ENCODE data around the gene EPB41L4B. TPM values are rescaled to one million over a fixed set of nuclear protein-coding genes. Genes with fewer than 3 reads are reported as not detected.

EPB41L4B gene
- total RNA-seq, 4 donors from 2014 or later: under 0.01 to 3.9 (median 1.5) TPM

DNA sequence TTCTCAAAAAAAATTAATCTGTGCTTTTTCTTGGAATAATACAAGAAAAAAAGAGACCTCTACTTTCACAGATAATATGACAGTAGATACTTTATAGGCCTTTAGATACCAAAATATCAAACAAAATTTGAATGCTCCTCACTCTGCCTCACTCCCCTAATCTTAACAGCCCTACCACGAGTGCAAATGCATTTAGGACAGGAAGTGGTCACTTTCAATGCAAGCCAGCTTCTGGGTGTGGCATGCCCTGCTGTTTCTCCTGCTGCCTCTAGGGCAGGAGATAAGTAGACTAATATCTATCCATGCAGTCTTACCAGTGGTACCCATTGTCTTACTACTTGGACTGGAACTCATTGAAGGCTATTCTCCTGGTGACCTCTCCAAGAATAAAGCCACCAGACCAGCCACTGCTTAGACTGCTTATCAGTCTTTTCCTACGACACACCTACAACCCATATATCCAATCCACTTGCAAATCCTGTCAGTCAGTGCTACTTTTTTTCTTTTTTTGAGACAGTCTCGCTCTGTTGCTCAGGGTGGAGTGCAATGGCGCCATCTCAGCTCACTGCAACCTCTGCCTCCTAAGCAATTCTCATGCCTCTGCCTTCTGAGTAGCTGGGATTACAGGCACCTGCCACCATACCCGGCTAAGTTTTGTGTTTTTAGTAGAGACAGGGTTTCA, 176.8 kb downstream of the EPB41L4B start:
- TF ChIP-seq CTCF (IDR thresholded peaks at IDR 0.05) (no peak), POLR2A (IDR thresholded peaks at IDR 0.05) (no peak)
- H3K27me3 ChIP-seq: no peaks in the 10 kb centered on the region

DNA sequence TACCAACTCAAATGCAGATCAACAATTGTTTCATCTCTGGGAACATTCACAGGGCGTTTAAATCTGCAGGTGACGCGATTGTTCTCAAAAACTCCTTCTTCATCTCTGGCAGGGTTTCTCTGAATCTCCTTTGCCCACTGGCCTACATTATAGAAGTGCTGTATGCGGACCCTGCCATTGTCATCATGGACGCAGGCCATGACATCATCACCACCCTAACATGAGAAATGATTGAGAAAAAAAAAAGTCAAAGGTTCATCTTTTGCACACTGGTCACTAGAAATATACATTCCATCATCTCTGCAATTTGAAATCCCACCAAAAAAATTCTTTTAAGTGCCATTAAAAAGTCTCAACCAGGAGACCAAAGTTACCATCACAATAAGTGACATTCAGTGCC, 179.5 kb downstream of the EPB41L4B start:
- Histone ChIP-seq H3K36me3 (no peaks in the 10 kb centered on the region), H3K27ac (no peak overlapping the region), H3K4me3 (no peak overlapping the region), H3K4me1 (no peaks in the 10 kb centered on the region), H3K9me3 (no peaks in the 10 kb centered on the region), H3K27me3 (no peaks in the 10 kb centered on the region)
- no peak for TF ChIP-seq CTCF (IDR thresholded peaks at IDR 0.05)
- TF ChIP-seq POLR2A (IDR thresholded peaks at IDR 0.05): no peak
- intact Hi-C loops (cut with DNase I; ENCODE audit: low total_unique reads): no loop called here
- no peak for DNase-seq

More for the DNA sequence above, 176.8 kb downstream of the EPB41L4B start:
- H3K36me3 ChIP-seq: no peaks in the 10 kb centered on the region
- H3K4me1 ChIP-seq: no peaks in the 10 kb centered on the region
- no peak overlapping the region for H3K27ac ChIP-seq
- intact Hi-C loops (cut with DNase I; ENCODE audit: low total_unique reads): no loop called here
- DNase-seq: no peak
- H3K4me3 ChIP-seq: no peak overlapping the region
- no peaks in the 10 kb centered on the region for H3K9me3 ChIP-seq

DNA sequence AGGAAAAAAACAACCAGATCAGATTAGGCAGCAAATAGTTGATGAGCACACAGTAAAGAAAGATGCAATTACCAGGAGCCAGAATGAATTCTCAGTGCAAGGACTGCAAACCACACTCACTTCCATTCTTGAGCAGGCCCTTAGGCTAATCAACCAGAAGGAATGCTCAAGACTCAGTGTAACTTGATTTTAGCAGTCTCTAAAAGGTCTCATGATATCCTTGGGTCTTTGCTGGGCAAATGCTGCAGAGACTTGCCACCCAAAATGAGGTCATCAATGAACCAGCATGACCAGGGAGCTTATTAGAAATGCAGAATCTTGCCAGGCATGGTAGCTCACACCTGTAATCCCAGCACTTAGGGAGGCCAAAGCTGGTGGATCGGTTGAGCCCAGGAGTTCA, 181.0 kb downstream of the EPB41L4B start:
- H3K4me3 ChIP-seq: no peak overlapping the region
- no peak overlapping the region for H3K27ac ChIP-seq
- no peaks in the 10 kb centered on the region for H3K4me1 ChIP-seq
- intact Hi-C loops (cut with DNase I; ENCODE audit: low total_unique reads): no loop called here
- H3K9me3 ChIP-seq: no peaks in the 10 kb centered on the region
- no peaks in the 10 kb centered on the region for H3K27me3 ChIP-seq
- no peaks in the 10 kb centered on the region for H3K36me3 ChIP-seq
- DNase-seq: no peak
- TF ChIP-seq CTCF (IDR thresholded peaks at IDR 0.05): no peak
- no peak for TF ChIP-seq POLR2A (IDR thresholded peaks at IDR 0.05)

DNA sequence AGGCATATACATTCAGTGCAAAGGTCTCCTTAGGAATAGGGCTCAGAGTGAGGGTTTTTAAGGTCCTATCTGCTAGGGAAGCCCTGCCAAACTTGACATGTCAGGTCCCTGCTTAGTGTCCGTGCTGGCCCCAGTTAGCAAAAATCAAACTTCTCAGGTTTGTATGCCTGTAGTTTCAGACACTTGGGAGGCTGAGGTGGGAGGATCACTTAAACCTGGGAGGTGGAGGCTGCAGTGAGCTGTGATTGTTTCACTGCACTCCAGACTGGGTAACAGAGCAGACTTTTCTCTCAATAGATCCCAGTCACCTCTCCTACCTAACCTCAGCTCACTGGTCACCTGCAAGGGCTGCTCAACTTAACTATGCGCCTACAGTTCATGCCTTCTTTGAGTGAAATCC, 182.4 kb downstream of the EPB41L4B start:
- Histone ChIP-seq H3K27ac (no peak overlapping the region), H3K4me3 (no peak overlapping the region), H3K4me1 (no peaks in the 10 kb centered on the region), H3K36me3 (no peaks in the 10 kb centered on the region), H3K9me3 (no peaks in the 10 kb centered on the region), H3K27me3 (no peaks in the 10 kb centered on the region)
- intact Hi-C loops (cut with DNase I; ENCODE audit: low total_unique reads): no loop called here
- no peak for DNase-seq
- TF ChIP-seq CTCF (IDR thresholded peaks at IDR 0.05) (no peak), POLR2A (IDR thresholded peaks at IDR 0.05) (no peak)

- Histone ChIP-seq H3K4me1 (no peaks in the 10 kb centered on the region), H3K27ac (no peak overlapping the region), H3K4me3 (no peak overlapping the region), H3K9me3 (no peaks in the 10 kb centered on the region), H3K36me3 (no peaks in the 10 kb centered on the region), H3K27me3 (no peaks in the 10 kb centered on the region)
- intact Hi-C loops (cut with DNase I; ENCODE audit: low total_unique reads): no loop called here
- DNase-seq: no peak
- TF ChIP-seq CTCF (IDR thresholded peaks at IDR 0.05) (no peak), POLR2A (IDR thresholded peaks at IDR 0.05) (no peak)
These were observed 186.7 kb downstream of the EPB41L4B start for GRCh38 chr9:109134167-109134578.
